ENCODE data around the gene TCHH.
"Not testable (repeated sequence)": the region's sequence is repeated elsewhere in the genome, so short reads cannot be mapped to it uniquely, and the experiment has no call there.

TCHH gene, protein sequence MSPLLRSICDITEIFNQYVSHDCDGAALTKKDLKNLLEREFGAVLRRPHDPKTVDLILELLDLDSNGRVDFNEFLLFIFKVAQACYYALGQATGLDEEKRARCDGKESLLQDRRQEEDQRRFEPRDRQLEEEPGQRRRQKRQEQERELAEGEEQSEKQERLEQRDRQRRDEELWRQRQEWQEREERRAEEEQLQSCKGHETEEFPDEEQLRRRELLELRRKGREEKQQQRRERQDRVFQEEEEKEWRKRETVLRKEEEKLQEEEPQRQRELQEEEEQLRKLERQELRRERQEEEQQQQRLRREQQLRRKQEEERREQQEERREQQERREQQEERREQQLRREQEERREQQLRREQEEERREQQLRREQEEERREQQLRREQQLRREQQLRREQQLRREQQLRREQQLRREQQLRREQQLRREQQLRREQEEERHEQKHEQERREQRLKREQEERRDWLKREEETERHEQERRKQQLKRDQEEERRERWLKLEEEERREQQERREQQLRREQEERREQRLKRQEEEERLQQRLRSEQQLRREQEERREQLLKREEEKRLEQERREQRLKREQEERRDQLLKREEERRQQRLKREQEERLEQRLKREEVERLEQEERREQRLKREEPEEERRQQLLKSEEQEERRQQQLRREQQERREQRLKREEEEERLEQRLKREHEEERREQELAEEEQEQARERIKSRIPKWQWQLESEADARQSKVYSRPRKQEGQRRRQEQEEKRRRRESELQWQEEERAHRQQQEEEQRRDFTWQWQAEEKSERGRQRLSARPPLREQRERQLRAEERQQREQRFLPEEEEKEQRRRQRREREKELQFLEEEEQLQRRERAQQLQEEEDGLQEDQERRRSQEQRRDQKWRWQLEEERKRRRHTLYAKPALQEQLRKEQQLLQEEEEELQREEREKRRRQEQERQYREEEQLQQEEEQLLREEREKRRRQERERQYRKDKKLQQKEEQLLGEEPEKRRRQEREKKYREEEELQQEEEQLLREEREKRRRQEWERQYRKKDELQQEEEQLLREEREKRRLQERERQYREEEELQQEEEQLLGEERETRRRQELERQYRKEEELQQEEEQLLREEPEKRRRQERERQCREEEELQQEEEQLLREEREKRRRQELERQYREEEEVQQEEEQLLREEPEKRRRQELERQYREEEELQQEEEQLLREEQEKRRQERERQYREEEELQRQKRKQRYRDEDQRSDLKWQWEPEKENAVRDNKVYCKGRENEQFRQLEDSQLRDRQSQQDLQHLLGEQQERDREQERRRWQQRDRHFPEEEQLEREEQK (N-terminal part only)

DNA sequence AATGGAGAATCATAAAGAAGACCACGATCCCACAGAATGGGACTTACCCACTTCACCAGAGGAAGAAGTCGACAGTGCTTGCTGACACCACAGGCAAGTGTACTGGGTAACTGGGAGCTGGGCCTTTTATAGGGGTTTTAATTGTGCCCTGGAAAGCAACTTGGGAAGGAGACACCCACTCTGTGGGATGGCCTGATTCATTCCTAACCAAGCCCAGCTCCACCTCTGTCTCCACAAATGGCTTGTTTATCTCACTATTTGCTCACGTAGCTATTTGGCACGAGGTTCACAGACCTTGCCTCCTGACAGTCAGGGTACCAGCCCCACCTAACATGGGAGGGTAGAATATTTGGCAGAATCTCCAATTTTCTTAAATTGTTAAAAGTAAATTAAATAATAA, at the start of gene TCHH:
TCHH (minus strand) TSS at position 101 of the 400 bp plus-strand sequence. CDS start 1,364 bp downstream, outside the sequence.
- DNase-seq: no peak

DNA sequence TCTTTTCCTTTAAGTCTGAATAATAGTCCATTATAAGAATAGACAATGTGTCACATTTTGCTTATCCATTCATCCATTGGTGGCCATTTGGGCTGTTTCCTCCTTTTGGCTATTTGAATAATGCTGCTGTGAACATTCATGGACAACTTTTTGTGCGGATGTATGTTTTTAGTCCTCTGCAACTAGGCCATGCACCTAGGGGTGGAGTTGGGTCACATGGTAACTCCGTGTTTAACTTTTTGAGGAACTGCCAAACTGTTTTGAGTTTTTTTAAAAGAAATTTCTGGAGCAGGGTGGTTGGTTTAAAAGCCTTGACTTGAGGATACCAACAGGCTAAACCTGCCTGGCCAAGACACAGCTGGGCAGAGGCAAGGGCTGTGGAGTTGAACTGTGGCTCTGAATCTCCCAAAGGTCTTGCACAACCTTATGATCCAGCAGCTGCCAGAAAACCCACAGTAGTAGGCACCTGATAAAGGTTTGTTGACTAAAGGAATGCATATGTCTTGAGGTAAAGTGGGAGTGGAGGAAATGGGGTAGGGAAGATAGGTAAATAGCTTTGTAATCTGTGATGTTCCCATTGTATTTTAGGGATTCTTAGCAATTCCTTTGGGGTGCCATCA, 49.4 kb upstream of the TCHH start:
- DNase-seq: no peak

DNA sequence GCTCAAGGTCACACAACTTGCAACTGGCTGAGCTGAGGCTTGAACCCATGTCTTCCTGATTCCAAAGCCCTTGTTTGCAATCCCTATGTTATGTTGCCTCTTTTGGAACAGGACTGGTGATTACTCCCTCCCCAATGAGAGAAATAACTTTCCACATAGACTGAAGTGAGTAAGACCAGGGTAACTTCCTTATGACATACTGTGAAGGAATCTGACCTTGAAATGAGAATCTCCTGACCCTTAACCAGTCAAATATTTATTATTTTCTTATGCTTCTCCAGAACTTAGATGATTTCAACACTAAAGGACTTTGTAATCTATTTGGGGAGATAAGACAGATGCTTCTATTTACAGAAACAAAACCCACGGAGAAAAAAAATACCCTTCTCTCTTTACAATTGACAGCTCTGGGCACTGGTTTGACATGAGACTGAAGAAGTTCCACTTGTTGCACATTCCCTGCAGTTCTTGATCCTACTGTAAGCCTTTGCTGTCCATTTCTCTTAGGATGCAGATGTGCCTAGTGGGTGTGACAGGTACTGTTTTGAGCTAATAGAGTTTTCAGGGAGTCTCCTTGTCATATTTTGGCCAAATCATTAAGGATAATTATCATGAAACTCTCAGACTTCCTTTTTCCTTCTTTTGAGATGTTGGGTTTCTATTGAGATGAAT, 47.7 kb upstream of the TCHH start:
- DNase-seq: no peak

DNA sequence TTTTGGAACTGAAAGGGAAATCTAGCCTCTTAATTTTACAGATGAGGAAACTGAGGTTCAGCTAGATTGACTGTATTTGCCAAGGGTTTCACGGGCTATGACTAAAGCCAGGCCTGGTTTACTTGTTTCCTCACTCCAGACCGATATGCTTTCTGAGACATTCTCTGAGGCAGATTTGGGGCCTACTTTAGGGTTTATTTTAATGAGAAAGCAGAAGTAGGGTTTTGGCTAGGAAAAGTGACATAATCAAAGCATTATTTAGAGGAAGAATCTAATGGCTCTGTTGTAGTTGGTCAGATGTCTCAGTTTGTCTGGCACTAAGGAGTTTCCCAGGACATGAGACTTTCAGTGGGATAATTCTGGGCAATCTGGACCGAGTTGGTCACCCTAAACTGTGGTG, 45.3 kb upstream of the TCHH start:
- no peak for DNase-seq

DNA sequence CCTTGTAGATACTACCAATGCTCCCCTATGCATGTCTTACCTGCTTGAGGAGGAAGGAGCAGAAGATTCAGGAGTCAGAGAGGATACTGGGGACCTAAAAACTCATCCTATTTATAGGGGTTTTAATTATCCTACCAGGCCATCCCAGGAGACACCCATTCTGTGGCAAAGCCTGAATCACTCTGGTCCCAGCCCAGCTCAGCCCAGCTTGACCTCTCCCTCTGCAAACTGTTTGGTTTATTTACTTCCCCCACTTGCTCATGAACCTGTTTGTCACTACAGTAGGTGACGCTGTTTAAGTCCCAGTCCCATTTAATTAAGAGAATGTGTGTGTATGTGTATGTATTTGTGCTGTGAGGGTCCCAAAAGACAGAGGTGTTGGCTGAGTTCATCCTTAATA, 43.9 kb upstream of the TCHH start, which contains the start of gene RPTN:
RPTN (minus strand) TSS at position 85 of the 400 bp plus-strand sequence. CDS start 1,339 bp downstream, outside the sequence.
- DNase-seq: no peak

DNA sequence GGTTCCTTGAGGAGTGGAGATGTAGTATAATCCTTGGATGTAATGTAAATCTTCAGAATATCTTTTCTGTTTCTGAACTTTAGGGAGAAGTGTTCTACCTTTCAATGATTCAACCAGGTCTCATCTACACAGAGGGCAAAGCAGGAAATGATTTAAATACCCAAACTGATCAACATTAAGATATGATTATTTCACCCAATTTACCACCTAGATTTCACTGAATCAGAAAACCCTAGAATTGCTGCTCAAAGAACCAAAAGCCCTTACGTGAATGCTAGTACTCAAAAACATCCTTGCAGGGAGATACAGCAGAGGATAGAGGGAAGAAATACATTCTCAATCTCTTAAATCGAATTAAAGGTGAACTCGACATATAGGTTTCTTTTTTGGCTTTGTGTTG, 38.8 kb upstream of the TCHH start:
- DNase-seq: no peak

DNA sequence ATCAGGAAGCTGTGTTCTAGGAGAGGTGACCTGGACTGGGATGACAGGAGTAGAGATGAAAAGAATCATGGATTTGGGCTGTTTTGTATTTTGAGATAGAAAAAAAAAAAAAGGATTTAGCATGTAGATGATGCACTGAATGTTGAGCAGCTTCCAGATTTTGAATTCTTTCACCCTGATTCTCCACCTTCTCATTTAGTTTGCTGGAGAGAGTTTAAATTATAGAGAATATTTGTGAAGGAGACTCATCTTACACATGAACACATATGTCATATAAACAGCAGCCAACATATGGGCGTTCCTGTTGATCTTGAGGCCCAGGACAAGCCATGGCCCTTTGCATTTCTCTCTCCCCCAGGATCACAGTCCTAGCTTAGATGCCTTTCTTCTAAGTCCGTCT, 36.4 kb upstream of the TCHH start:
- DNase-seq: no peak

DNA sequence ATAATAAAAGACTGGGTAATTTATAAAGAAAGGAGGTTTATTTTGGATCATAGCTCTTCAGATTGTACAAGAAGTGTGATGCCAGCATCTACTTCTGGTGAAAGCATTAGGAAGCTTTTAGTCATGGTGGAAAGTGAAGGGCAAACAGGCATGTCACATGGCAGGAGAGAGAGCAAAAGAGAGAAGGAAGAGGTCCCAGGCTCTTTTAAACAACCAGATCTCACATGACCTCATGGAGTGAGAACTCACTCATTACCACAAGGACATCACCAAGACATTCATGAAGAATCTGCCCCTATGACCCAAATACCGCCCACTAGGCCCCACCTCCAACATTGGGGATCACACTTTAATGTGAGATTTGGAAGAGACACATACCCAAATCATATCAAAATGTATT, 33.7 kb upstream of the TCHH start:
- DNase-seq: no peak

DNA sequence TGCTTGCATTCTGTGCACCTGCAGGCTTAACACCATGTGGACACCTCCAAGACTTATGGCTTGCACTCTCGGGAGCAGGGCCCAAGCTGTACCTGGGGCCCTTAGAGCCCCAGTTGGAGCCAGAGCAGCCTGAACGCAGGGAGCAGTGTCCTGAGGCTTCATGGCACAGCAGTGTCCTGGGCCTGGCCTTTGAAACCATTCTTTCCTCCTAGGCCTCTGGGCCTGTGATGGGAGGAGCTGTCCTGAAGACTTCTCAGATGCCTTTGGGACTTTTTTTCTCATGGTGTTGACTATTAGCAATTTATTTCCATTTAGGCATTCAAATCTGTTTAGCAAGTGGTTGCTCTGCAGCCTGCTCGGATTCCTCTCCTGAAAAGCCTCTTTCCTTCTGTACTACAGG, 32.8 kb upstream of the TCHH start:
- no peak for DNase-seq

DNA sequence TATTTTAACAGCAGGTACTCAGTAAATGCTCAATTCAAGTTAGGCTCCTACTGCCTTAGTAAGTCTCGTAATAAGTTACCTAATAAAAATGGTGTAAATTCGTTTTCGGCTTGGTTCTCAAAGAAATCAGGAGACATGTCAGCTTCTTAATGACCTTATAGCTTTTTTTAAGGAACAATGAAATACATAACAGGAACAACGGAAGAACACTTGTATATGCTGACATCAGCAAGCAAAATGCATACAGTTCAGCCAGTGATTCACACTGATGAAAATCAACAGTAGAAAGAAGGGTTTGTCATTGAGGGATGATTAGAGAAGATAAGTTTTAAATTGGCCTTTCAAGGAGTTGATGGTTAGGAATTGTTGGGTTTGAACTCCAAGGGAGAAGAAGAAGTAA, 30.5 kb upstream of the TCHH start:
- no peak for DNase-seq

DNA sequence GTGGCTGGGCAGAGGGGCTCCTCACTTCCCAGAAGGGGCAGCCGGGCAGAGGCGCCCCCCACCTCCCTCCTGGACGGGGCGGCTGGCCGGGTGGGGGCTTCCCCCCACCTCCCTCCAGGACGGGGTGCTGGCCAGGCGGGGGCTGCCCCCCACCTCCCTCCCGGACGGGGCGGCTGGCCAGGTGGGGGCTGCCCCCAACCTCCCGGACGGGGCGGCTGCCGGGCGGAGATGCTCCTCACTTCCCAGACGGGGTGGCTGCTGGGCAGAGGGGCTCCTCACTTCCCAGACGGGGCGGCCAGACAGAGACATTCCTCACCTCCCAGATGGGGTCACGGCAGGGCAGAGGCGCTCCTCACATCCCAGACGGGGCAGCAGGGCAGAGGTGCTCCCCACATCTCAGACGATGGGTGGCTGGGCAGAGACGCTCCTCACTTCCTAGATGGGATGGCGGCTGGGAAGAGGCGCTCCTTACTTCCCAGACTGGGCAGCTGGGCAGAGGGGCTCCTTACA, 29.5 kb upstream of the TCHH start:
- DNase-seq: not testable (repeated sequence)

DNA sequence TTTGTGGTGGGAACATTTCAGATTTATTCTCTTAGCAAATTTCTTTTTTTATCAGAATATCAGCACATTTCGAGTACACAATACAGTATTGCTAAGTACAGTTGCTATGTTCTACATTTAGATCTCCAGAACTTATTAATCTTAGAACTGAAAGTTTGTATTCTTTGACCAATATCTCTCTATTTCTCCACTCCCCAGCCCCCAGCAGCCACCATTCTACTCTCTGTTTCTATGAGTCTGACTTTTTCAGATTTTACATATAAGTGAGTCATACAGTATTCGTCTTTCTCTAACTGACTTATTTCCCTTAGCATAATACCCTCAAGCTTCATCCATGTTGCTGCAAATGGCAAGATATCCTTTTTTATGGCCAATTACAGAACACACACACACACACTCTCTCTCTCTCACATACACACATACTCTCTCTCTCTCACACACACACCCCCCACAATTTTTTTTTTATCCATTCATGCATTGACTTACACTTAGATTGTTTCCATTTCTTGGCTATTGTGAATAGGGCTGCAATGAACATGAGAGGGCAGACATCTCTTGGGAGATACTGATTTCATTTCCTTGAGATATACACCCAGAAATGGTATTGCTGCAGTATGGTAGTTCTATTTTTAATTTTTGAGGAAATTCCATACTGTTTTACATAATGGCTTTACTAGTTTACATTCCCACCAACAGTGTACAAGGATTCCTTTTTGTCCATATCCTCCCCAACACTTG, 28.1 kb upstream of the TCHH start:
- DNase-seq: no peak

DNA sequence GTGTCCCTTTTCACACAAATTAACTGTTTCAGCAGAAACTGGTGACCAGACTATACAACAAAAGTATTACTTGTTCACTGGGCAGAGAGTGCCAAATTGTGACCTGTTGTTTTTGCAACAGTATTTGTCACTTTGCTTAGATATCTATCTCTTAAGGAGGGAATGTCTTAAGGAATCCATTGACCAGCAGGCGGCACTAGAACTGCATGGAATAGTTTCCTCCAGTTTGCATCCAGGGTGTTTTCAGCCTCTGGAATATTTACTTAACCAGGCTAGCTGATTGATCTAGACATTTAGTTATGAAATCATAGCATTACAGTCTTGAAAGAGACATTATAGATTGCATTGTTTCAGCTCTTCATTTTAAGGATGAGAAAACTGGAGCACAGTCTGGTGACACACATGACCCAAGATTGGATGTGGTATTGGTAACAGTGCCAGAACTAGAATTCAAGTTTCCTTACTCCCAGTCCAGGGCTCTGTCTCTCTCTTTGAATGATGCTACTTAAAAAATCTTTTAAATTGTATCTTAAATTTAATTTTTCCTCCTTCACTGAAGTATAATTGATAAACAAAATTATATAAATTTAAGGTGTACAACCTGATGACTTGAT, 26.8 kb upstream of the TCHH start:
- no peak for DNase-seq

DNA sequence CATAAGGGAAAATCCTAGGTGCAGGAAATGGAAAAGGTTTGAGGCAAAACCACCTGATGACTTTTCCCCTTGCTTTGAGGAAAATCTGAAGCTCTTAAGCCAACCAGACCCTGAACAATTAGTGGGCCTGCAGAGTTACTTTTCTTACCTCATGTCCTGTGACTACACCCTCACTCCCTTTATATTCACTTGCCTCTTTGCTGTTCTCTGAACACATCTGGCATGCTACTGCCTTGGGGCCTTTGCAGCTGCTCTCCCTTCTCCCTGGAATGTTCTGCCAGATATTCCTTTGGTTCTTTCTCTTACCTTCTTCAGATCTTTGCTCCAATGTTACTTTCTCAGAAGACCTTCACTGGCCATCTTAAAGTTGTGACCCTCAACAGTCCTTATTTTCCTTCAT, 22.0 kb upstream of the TCHH start:
- no peak for DNase-seq

DNA sequence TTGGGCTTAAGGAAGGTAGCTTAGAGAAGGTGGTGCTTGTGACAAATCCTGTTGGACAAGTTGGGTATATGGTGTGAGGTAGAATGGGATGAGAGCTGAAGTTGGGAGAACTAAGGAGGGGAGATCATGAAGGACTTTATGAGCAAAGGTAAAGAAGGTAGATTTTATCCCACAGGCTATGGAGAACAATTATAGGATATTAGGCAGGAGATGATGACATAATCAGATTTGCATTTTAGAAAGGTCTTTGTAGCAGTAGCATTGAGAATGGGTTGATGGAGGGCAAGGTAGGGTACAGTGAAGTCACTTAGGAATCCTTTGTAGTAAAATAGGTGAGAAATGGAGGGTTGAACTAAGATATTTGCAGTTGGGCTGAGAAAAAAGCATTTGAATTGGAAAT, 14.9 kb upstream of the TCHH start:
- no peak for DNase-seq

DNA sequence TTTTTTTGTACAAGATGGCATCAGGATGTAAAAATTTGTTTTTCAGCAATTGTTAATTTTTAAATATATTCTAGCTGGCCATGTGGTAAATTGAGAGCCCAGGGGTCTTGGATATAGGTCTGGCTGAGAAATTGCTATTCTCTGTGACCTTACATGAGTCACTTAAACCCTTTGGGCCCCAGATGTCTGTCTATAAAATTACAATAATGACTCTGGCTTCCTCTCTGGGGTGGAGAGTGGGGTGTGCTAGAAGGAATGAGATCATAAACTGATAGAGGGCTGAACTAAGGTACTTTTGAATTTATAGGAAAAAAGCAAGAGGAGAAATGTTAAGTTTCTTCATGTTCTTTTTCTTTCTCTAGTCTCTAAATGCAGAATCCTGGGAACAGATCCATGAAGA, 12.4 kb upstream of the TCHH start:
- no peak for DNase-seq

DNA sequence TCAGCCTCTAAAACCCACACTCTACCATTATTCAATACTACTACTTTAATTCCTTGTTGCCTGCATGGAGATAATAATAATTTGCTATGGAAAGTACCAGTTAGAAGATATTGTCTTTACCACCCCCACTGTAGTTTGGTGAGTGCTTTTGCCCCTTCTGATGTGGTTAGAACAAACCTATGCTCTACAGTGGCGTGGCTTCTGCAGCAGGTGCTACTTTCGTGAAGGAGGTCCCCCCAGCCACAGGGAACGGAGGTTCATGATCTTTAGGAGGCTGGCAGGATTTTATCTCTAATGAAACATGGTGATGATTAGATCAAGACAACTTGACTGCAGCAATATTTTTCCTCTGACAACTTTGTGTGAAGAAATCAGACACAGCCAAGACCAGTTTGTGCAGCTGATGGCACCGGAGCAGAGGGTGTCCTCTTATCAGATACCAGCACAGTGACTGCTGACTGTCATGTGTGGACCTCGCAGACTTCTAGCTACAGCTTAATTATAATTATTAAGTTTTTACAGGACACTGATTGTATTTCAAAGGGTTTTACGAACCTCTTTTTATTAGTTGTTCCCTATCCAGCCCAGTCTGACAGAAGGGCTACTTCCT, 10.7 kb upstream of the TCHH start:
- no peak for DNase-seq

DNA sequence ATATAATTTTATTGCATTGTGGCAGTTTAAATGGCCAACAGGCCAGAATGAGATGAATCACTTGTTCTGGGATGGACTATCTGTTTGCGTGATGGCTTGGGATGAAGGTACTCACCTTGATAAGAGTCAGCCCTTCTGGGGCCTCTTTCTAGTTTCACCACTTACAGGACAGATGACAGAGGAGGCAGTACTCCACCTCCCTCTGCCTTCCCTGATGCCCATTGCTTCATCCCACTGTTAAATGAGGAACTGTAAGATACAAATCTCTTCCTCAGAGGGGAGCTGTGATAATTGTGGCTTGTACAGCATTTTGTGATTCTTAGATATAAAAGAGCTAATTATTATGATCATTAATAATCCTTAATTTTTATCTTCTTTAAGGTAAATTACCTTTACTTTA, 3.7 kb upstream of the TCHH start:
- DNase-seq: no peak

DNA sequence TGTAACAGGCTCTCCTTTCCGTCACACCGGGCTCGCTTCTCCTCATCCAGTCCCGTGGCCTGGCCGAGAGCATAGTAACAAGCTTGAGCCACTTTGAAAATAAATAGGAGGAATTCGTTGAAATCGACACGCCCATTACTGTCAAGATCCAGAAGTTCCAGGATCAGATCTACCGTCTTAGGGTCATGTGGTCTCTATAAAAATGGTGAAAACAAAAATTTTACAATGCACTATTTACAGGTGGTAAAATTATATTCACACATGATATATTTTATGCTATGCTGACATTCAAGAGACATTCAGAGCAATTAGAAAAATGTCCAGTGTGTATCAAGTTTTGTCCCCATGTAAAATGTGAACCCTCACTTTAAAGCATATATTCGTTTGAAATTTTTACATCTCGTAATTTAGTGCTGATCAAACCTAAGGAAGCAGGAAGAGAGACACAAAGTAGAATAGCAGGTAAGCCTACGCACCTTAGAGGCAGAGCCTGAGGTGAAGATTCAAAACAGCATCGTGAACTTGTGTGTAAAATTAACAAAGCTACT, 2.3 kb downstream of the TCHH start:
- DNase-seq: no peak
